GM23248 (cell line): ENCODE measurements around the gene PIEZO2.

Source experiments
- EZH2 ChIP-seq: fragments of 200-600 bp; sonication (generic); IDR thresholded peaks from 2 replicates; pipeline ENCODE4 v1.6.1; 2018; ENCODE audit warnings: antibody characterized with exemption, mild to moderate bottlenecking; ENCODE audit not compliant: insufficient read depth, poor library complexity, severe bottlenecking
- EZH2phosphoT487 ChIP-seq: fragments of 200-600 bp; sonication (generic); IDR thresholded peaks from 2 replicates; pipeline ENCODE4 v1.6.1; 2018; ENCODE audit warnings: antibody characterized with exemption, moderate library complexity, mild to moderate bottlenecking, low read depth; ENCODE audit not compliant: insufficient read depth

DNA sequence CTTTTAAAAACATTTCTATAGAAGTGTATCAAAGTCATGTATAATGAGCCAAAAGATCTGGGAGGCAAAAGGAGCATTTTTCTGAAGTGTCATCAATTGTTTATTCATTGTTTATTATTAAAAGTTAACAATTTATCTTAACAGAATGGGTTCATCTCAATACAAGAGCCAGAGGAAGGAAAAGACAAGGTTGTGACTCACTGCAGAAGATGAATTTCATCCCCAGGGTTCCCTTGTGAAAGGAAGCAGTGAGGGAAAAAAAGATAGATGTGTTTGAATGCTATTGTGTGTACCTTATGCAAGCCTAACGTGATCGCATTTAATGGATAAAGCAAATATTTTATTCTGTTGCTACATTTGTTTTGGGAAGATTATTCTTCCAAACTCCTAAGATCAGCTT lies 286.3 kb downstream of the PIEZO2 start:
- TF ChIP-seq EZH2, result no peak
- no peak for TF ChIP-seq EZH2phosphoT487
